Stimulated activated CD8-positive, alpha-beta memory T cell treated with anti-CD3 and anti-CD28 coated beads, Interleukin-15, amount 100 ng/mL, for 1 hour (primary cell): ENCODE results near the gene BCLAF1.
"Not testable (repeated sequence)": the region's sequence is repeated elsewhere in the genome, so short reads cannot be mapped to it uniquely, and the experiment has no call there.

ENCODE experiments used
- DNase-seq: peaks from one replicate; pipeline ENCODE4 v3.0.0-alpha.2; 2020; ENCODE audit warnings: low read depth

The BCLAF1 gene

GRCh38 chr6:136309729-136310311, 20.2 kb upstream of the BCLAF1 start:
- DNase-seq, result no peak

GRCh38 chr6:136309171-136309570, 19.5 kb upstream of the BCLAF1 start:
- DNase-seq, result no peak

DNA sequence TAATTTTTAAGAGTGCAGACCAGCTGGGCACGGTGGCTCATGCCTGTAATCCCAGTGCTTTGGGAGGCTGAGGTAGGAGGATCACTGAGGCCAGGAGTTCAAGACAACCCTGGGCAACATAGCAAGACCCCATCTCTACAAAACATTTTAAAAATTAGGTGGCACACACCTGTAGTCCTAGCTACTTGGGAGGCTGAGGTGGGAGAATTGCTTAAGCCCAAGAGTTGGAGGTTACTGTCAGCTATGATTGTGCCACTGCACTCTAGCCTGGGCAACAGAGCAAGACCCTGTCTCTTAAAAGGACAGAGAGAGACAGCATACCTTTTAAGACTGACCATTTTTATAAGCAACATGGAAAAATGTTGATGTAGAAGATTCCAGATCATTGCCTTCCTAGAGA, 18.8 kb upstream of the BCLAF1 start:
- not testable (repeated sequence) for DNase-seq

- DNase-seq, result no peak
Measured at GRCh38 chr6:136307351-136307750, 17.7 kb upstream of the BCLAF1 start.

DNA sequence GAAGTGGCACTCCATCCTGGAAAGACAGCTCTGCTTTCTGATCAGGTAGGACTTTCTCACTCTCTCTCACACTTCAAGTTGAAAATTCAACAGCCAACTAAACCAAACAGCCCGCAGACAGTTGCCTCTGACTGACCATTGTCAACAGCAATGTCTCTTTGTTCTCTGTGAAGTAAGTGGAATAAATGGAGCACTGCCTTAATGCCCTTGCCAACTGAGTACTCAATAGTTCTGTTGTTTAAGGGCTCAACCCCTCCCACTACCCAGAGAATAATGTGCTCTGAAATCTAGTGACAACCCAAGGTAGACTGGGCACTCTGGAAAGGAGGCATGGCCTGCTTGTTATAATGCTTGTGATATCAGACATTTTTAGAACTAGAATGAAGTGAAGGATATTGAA, 16.8 kb upstream of the BCLAF1 start:
- no peak for DNase-seq

GRCh38 chr6:136304410-136304809, 14.8 kb upstream of the BCLAF1 start:
- no peak for DNase-seq

- no peak for DNase-seq
Measured at GRCh38 chr6:136303516-136303915, 13.9 kb upstream of the BCLAF1 start.

DNA sequence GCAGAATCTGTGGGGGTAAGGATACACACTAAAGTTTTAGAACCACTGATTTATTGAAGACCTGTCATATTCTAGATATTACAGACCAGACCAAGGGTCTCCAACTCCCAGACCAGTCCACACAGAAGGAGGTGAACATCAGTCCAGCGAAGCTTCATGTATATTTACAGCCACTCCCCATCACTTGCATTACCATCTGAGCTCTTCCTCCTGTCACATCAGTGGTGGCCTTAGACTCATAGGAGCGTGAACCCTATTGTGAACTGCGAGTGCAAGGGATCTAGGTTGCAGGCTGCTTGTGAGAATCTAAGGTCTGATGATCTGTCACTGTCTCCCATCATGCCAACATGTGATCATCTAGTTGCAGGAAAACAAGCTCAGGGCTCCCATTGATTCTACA, 5.0 kb upstream of the BCLAF1 start:
- DNase-seq, result no peak

- peak; percentile 62 for DNase-seq
Measured at GRCh38 chr6:136290410-136291010, 864 bp upstream of the BCLAF1 start.

GRCh38 chr6:136289327-136289578, 393 bp downstream of the BCLAF1 start:
- peak; percentile 78 for DNase-seq

DNA sequence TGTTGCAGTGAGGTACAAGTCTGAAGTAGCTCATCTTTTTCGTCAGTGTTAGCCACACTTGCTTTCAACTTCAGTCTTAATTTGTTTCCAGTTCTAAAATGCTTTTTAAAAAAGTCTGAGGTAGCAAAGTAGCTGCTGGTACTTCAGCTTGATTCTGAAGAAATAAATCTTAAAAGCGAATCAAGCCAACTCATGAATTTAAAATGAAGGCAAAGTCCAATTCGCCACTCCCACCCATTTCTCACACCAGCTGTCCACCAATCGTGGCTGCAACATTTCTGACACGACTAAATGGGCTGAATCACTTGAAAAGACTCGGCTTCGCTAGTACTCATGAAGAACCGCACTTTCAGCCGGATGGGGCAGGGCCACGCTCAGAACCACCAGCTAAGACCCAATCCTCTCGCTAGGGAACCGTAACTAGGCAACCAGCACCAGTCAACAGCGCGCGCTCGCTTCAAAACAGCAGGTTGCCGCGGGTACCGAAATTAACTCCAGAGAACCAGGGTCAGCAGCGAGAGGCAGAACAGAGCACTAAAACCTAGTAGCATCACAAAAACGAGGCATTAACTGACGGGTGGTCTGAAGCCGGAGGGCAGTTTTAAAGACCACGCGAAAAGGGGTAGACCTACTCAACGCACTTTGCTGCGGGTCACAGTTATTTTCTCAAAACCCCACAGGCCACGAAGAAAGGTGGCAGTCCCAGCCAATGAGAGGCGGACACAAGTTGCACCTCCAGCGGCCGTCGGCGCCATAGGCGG, 900 bp downstream of the BCLAF1 start:
- DNase-seq, result peak; percentile 78

GRCh38 chr6:136284909-136285308, 4.7 kb downstream of the BCLAF1 start:
- DNase-seq, result no peak

DNA sequence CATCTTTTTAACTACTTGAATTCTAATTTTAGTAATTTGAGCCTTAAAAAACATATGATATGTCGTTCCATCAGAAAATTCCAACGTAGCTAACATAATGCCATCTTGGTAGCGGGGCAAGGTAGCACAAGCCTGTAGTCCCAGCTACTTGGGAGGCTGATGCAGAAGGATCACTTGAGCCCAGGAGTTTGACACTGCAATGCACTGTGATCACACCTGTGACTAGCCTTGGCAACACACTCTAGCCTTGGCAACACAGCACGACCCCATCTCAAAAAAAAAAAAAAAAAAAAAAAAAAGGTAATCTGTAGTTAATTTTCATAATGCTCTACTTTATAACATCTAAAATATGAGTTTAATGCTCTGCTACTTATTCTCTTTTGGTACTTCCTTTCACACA, 6.7 kb downstream of the BCLAF1 start:
- DNase-seq, result no peak

- DNase-seq, result no peak
Measured at GRCh38 chr6:136280032-136280609, 9.5 kb downstream of the BCLAF1 start.

- no peak for DNase-seq
Measured at GRCh38 chr6:136274062-136274461, 15.6 kb downstream of the BCLAF1 start.

- DNase-seq, result no peak
Measured at GRCh38 chr6:136265101-136265500, 24.5 kb downstream of the BCLAF1 start.

GRCh38 chr6:136262940-136263339, 26.7 kb downstream of the BCLAF1 start:
- no peak for DNase-seq

DNA sequence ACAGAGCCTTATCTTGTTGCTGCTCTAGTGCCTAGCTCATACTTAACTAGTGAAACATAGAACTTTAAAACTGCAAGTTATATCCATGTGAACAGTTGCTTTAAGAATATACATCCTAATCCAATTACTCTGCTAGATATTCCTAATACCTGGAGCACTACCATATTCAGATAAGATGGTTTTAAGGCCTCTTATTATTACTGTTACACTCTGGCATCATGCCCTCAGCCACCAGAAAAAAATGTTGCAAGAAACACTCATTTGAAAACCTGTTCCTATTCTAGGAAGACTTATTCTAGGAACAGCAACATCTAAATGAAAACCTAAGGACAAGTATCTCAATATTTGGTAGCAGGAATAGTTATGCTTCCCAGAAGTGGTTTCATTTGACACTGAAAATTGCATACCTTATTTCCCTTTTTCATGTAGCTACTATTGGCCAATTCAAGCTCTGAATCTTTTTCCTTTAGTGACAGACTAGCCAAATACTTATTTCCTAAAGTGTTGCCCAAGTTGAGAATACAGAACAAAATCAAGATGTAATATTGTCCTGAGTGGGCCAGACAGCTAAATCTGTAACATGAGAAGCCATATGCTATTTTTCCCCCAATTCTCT, 34.7 kb downstream of the BCLAF1 start:
- DNase-seq, result no peak

- DNase-seq, result no peak
Measured at GRCh38 chr6:136253734-136254133, 35.9 kb downstream of the BCLAF1 start.

- DNase-seq, result no peak
Measured at GRCh38 chr6:136252441-136252840, 37.2 kb downstream of the BCLAF1 start.

- no peak for DNase-seq
Measured at GRCh38 chr6:136251394-136251793, 38.3 kb downstream of the BCLAF1 start.

DNA sequence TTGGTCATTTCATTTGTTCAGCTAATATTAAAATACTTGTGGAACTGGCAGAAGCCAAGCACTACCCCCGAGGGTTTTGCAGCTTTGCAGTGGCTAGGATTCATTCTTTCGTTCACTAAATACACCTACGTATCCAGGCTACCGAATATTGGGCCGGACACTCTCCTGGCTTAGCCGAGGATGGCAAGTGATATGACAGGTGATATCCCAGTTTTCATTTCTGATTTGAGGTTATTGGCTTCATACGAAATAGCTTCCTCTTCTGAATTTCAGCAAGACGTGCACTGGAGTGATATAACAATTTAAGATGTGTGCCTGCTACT, 39.0 kb downstream of the BCLAF1 start:
- no peak for DNase-seq
